Sigmoid colon (tissue), 4 donors: ENCODE results near the gene CDH13.

Source experiments
- POLR2AphosphoS5 ChIP-seq, 4 donors: sonication (generic); formaldehyde crosslinking; IDR thresholded peaks; one replicate each; pipeline ENCODE4 v1.6.1; 2017; ENCODE audit warnings: antibody characterized with exemption in 4 of 4
- TF ChIP-seq, protein P1 (sequence below), 4 experiments: fragments of 450-650 bp in 3 of 4; fragments of 200-600 bp in 1 of 4; IDR thresholded peaks; one replicate each; pipeline ENCODE4 v1.5.1; 2016 to 2019; ENCODE audit warnings: antibody characterized with exemption in 4 of 4, mild to moderate bottlenecking in 3 of 4, moderate library complexity in 2 of 4

DNA sequence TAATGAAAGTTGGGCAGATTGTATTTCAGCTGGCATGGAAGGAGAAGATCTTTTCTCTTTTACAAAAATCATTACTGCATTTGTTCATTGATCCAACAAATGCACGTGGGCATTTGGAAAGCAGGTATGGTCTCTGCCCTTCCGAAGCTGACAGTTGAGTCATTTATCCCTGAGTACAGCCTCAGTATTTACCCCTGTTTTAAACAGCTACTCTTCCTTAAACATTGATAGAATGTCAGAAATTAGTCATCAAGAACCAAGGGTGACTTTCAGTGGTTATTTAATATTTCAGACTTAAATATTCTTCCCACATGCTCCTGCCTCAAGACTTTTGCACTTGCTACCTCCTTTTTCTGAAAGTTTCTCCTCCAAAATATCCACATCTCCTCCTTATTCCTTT is 954.3 kb downstream of the CDH13 start:
- TF ChIP-seq, protein P1, sequence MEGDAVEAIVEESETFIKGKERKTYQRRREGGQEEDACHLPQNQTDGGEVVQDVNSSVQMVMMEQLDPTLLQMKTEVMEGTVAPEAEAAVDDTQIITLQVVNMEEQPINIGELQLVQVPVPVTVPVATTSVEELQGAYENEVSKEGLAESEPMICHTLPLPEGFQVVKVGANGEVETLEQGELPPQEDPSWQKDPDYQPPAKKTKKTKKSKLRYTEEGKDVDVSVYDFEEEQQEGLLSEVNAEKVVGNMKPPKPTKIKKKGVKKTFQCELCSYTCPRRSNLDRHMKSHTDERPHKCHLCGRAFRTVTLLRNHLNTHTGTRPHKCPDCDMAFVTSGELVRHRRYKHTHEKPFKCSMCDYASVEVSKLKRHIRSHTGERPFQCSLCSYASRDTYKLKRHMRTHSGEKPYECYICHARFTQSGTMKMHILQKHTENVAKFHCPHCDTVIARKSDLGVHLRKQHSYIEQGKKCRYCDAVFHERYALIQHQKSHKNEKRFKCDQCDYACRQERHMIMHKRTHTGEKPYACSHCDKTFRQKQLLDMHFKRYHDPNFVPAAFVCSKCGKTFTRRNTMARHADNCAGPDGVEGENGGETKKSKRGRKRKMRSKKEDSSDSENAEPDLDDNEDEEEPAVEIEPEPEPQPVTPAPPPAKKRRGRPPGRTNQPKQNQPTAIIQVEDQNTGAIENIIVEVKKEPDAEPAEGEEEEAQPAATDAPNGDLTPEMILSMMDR (IDR thresholded peaks at IDR 0.05) = no peak
- no peak for TF ChIP-seq POLR2AphosphoS5 (IDR thresholded peaks at IDR 0.05)
